Measurements from ENCODE around the gene TMEM120B.

DNA sequence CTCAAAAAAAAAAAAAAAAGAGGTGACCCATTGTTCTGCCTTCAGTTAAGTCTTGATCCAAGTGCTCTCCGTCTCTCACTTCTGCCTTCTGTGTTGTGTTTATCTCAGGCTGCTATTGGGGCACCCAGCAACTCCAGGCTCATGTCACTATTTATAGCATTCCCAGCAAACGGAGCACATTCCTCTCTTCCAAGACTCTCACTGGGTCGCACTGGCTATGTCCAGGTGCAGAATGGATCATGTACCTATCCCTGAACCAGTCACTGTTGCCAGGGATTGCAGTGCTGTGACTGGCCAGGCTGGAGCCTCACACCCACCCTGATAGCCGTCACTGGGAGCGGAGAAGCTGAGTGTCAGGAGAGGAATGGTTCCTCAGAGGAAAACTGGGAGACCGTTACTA, 49.7 kb downstream of the TMEM120B start:
- TF ChIP-seq, protein P1, sequence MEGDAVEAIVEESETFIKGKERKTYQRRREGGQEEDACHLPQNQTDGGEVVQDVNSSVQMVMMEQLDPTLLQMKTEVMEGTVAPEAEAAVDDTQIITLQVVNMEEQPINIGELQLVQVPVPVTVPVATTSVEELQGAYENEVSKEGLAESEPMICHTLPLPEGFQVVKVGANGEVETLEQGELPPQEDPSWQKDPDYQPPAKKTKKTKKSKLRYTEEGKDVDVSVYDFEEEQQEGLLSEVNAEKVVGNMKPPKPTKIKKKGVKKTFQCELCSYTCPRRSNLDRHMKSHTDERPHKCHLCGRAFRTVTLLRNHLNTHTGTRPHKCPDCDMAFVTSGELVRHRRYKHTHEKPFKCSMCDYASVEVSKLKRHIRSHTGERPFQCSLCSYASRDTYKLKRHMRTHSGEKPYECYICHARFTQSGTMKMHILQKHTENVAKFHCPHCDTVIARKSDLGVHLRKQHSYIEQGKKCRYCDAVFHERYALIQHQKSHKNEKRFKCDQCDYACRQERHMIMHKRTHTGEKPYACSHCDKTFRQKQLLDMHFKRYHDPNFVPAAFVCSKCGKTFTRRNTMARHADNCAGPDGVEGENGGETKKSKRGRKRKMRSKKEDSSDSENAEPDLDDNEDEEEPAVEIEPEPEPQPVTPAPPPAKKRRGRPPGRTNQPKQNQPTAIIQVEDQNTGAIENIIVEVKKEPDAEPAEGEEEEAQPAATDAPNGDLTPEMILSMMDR (conservative IDR thresholded peaks at IDR 0.05; ENCODE audit: low read depth, low read length): no peak
- no peak for TF ChIP-seq EZH2phosphoT487 (IDR thresholded peaks at IDR 0.05; ENCODE audit: borderline replicate concordance, low read length)
